Measurements from ENCODE around the gene FBXO34.
"Not testable (repeated sequence)": the region's sequence is repeated elsewhere in the genome, so short reads cannot be mapped to it uniquely, and the experiment has no call there.

DNA sequence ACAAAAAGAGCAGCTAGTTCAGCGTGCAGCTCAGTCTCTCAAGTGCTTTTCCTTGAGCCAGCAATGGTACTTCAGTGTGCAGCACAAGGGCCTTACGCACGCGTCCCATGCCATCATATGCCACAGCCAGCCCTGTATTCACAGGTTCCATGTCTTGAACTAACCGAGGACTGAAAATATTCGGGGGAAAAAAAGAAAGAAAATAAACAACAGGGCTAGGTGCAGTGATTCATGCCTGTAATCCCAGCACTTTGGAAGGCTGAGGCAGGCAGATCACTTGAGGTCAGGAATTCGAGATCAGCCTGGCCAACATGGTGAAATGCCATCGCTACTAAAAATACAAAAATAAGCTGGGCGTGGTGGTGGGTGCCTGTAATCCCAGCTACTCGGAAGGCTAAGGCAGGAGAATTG lies 111.8 kb downstream of the FBXO34 start:
- TF ChIP-seq, protein P1, sequence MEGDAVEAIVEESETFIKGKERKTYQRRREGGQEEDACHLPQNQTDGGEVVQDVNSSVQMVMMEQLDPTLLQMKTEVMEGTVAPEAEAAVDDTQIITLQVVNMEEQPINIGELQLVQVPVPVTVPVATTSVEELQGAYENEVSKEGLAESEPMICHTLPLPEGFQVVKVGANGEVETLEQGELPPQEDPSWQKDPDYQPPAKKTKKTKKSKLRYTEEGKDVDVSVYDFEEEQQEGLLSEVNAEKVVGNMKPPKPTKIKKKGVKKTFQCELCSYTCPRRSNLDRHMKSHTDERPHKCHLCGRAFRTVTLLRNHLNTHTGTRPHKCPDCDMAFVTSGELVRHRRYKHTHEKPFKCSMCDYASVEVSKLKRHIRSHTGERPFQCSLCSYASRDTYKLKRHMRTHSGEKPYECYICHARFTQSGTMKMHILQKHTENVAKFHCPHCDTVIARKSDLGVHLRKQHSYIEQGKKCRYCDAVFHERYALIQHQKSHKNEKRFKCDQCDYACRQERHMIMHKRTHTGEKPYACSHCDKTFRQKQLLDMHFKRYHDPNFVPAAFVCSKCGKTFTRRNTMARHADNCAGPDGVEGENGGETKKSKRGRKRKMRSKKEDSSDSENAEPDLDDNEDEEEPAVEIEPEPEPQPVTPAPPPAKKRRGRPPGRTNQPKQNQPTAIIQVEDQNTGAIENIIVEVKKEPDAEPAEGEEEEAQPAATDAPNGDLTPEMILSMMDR (conservative IDR thresholded peaks at IDR 0.05 in 1 of 2, IDR thresholded peaks at IDR 0.05 in 1 of 2; ENCODE audit: extremely low read depth in 1 of 2, insufficient read depth in 1 of 2, low read depth in 1 of 2, low read length in 2 of 2) = not testable (repeated sequence)
- not testable (repeated sequence) for TF ChIP-seq EZH2 (IDR thresholded peaks at IDR 0.05; ENCODE audit: borderline replicate concordance, low read length)

Measured in mammary epithelial cell (primary cell).